ENCODE measurements around the gene ANKS1B.

Gene ANKS1B

DNA sequence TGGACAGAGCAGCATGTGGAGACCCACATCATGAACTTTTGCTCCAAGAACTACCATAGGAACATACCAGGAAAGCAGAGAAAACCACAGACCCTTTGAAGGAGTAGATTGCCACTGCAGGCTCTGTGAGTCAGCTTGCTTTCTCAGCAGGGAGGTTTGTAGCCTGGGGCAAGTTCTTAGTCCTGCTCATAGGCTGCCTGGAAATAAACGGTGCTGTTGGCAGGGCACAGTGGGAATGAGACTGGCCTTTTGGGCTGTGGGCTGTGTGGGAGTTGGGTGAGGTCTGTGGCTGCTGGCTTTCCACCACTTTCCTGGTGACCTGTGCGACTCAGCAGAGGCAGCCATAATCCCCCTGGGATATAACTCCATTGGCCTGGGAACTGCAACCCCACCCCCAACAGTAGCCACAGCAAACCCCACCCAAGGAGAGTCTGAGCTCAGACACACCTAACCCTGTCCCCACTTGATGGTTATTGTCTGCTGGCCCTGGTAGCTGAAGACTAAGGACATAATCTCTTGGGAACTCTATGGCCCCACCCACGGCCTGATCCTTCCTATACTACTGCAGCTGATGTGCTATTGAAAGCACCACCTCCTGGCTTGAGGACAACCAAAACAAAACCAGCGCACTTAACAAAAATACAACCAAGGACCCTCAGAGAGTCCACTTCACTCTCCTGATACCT is 529.2 kb downstream of the ANKS1B start:
- Histone ChIP-seq H3K9me3 (ENCODE audit: insufficient read depth, low read length) (peaks cover 10% of the 10 kb centered on the region; the same call in 1 of the 2 replicates), H3K4me1 (ENCODE audit: insufficient read depth, insufficient read length) (peaks cover 3% of the 10 kb centered on the region), H3K4me3 (ENCODE audit: insufficient read length, low read depth) (no peak overlapping the region), H3K9ac (ENCODE audit: insufficient read length, low read depth) (no peak overlapping the region), H3K27me3 (ENCODE audit: insufficient read depth, insufficient read length) (peaks cover 4% of the 10 kb centered on the region), H3K36me3 (ENCODE audit: insufficient read depth, insufficient read length, low read length) (no peaks in the 10 kb centered on the region)
- peak; percentile 66 for DNase-seq (ENCODE audit: low read depth, low spot score)
- TF ChIP-seq SUZ12 (IDR thresholded peaks at IDR 0.05; ENCODE audit: extremely low read depth, insufficient read depth, insufficient read length) (no peak), ZNF274 (IDR thresholded peaks at IDR 0.05; ENCODE audit: low read depth, low read length) (no peak), YY1 (IDR thresholded peaks at IDR 0.05; ENCODE audit: insufficient read depth, insufficient read length) (peak; percentile 20)

DNA sequence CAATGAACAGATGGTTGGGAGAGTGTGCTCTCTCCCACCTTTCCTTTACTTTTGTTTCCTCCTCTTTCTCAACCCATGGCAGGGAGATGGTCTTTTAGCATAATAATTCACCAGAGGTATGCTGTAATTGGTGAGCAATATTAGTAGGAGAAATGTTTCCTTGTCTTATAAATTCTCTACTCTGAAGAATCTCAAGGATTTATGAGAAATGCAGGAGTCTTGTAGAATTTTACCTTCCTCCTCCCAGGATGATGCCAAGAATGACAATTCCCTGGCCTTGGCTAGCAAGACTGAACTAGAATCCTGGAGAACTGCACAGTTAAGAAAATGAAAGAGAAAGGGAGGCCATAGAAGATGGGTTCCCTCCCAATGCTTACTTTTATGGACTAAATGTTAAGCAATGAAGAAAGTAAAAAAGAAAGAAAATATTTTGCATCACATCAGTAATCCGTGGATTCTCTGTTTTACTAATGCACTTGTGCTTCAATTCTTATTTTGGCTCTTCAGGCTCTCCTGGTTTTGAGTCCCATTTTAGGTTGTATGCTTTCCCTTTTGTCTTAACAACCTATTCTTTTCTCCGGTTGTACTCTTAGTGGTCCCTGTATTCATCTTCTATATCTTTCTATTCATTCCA is 530.1 kb downstream of the ANKS1B start:
- no peak for TF ChIP-seq YY1 (IDR thresholded peaks at IDR 0.05; ENCODE audit: insufficient read depth, insufficient read length)
- TF ChIP-seq SUZ12 (IDR thresholded peaks at IDR 0.05; ENCODE audit: extremely low read depth, insufficient read depth, insufficient read length), result no peak
- no peak for TF ChIP-seq ZNF274 (IDR thresholded peaks at IDR 0.05; ENCODE audit: low read depth, low read length)
- Histone ChIP-seq H3K9me3 (ENCODE audit: insufficient read depth, low read length) (peaks cover 10% of the 10 kb centered on the region; the same call in 1 of the 2 replicates), H3K27me3 (ENCODE audit: insufficient read depth, insufficient read length) (peaks cover 4% of the 10 kb centered on the region), H3K36me3 (ENCODE audit: insufficient read depth, insufficient read length, low read length) (no peaks in the 10 kb centered on the region), H3K4me3 (ENCODE audit: insufficient read length, low read depth) (no peak overlapping the region), H3K4me1 (ENCODE audit: insufficient read depth, insufficient read length) (peaks cover 3% of the 10 kb centered on the region), H3K9ac (ENCODE audit: insufficient read length, low read depth) (no peak overlapping the region)
- DNase-seq (ENCODE audit: low read depth, low spot score), result no peak

DNA sequence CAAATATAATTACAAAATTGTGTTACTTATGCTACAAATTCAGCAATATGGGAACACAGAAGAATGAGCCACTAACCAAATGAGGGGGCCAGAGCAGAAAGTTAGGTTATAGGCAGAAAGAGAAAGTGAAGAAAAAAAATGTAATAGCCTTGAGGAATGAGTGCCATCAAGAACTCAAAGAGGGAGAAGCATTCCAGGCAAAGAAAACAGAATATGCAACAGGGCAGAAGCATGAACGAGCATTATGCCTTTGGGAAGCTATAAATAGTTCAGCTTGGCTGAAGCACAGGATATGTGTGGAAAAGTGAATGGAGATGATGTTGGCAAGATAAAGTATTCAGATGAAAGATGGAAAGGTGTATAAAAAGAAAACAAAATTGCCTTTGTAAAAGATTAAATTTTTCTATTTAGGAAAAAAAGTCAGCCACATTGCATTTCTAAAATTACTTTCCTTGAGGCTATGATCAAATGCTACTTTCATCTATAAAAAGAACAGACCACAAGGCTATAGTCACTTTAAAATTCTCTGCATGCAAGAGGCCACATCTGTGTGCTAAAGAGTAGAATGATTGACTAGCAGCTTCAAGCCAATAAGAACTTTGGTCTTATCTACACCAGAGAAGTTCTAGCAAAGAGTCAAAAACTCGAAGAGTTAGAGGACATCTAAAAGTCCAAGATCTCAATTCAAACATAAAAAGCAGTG is 530.7 kb downstream of the ANKS1B start:
- no peaks in the 10 kb centered on the region for H3K36me3 ChIP-seq (ENCODE audit: insufficient read depth, insufficient read length, low read length)
- no peak overlapping the region for H3K9ac ChIP-seq (ENCODE audit: insufficient read length, low read depth)
- no peak for TF ChIP-seq ZNF274 (IDR thresholded peaks at IDR 0.05; ENCODE audit: low read depth, low read length)
- no peak for TF ChIP-seq SUZ12 (IDR thresholded peaks at IDR 0.05; ENCODE audit: extremely low read depth, insufficient read depth, insufficient read length)
- TF ChIP-seq YY1 (IDR thresholded peaks at IDR 0.05; ENCODE audit: insufficient read depth, insufficient read length), result no peak
- peaks cover 10% of the 10 kb centered on the region; the same call in 1 of the 2 replicates for H3K9me3 ChIP-seq (ENCODE audit: insufficient read depth, low read length)
- peaks cover 3% of the 10 kb centered on the region for H3K4me1 ChIP-seq (ENCODE audit: insufficient read depth, insufficient read length)
- no peak for DNase-seq (ENCODE audit: low read depth, low spot score)
- no peak overlapping the region for H3K4me3 ChIP-seq (ENCODE audit: insufficient read length, low read depth)
- H3K27me3 ChIP-seq (ENCODE audit: insufficient read depth, insufficient read length), result peaks cover 4% of the 10 kb centered on the region

DNA sequence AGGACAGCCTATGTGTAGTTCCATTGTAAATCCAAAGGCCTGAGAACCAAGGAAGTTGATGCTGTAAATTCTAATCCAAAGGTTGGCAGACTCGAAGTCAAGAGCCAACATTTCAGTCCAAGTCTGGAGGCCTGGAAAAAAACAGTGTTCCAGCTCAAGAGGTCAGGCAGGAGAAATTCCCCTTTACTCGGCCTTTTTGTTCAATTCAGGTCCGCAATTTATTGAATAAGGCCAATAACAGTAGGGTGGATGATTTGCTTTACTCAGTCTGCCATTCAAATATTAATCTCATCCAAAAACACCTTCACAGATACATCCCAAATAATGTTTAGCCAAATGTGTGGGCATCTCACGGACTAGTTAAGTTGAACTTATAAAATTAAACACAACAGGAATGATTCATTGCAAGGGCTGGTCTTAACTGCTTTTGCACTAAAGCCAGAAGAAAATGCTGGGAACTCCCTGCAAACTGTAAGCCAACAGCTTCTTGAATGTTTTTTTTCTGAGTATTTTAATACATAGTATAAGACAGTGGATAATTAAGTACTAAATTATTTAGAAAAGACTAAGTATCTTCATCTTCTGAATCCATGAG is 534.6 kb downstream of the ANKS1B start:
- no peak overlapping the region for H3K9ac ChIP-seq (ENCODE audit: insufficient read length, low read depth)
- no peaks in the 10 kb centered on the region for H3K4me1 ChIP-seq (ENCODE audit: insufficient read depth, insufficient read length)
- peaks cover 4% of the 10 kb centered on the region for H3K27me3 ChIP-seq (ENCODE audit: insufficient read depth, insufficient read length)
- H3K36me3 ChIP-seq (ENCODE audit: insufficient read depth, insufficient read length, low read length), result no peaks in the 10 kb centered on the region
- DNase-seq (ENCODE audit: low read depth, low spot score), result no peak
- no peak for TF ChIP-seq ZNF274 (IDR thresholded peaks at IDR 0.05; ENCODE audit: low read depth, low read length)
- no peak for TF ChIP-seq SUZ12 (IDR thresholded peaks at IDR 0.05; ENCODE audit: extremely low read depth, insufficient read depth, insufficient read length)
- TF ChIP-seq YY1 (IDR thresholded peaks at IDR 0.05; ENCODE audit: insufficient read depth, insufficient read length), result no peak
- no peaks in the 10 kb centered on the region for H3K9me3 ChIP-seq (ENCODE audit: insufficient read depth, low read length)
- no peak overlapping the region for H3K4me3 ChIP-seq (ENCODE audit: insufficient read length, low read depth)

DNA sequence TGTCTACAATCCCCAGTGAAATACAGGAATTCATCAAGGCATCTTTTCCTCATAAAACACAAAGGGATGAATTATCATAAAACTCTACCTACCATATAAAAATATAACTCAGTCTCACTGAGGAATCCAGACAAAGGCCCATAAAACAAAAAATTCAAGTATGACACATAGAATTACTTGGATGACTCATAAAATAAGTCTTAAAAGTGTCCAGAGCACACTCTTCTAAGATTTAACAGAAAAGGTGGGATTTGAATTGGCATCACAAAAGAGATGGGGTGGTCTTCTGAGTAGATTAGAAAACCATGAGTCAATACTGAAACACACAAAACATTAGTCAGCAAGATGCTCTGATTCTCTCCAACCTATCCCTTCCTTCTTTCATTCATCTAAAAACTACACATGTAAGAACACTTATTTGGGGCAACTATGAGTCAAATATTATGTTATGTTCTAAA is 539.8 kb downstream of the ANKS1B start:
- TF ChIP-seq YY1 (IDR thresholded peaks at IDR 0.05; ENCODE audit: insufficient read depth, insufficient read length), result no peak
- TF ChIP-seq ZNF274 (IDR thresholded peaks at IDR 0.05; ENCODE audit: low read depth, low read length), result no peak
- Histone ChIP-seq H3K9me3 (ENCODE audit: insufficient read depth, low read length) (no peaks in the 10 kb centered on the region; the same call in 1 of the 2 replicates), H3K27me3 (ENCODE audit: insufficient read depth, insufficient read length) (no peaks in the 10 kb centered on the region), H3K4me3 (ENCODE audit: insufficient read length, low read depth) (no peak overlapping the region), H3K4me1 (ENCODE audit: insufficient read depth, insufficient read length) (no peaks in the 10 kb centered on the region), H3K9ac (ENCODE audit: insufficient read length, low read depth) (no peak overlapping the region), H3K36me3 (ENCODE audit: insufficient read depth, insufficient read length, low read length) (no peaks in the 10 kb centered on the region)
- DNase-seq (ENCODE audit: low read depth, low spot score), result no peak

DNA sequence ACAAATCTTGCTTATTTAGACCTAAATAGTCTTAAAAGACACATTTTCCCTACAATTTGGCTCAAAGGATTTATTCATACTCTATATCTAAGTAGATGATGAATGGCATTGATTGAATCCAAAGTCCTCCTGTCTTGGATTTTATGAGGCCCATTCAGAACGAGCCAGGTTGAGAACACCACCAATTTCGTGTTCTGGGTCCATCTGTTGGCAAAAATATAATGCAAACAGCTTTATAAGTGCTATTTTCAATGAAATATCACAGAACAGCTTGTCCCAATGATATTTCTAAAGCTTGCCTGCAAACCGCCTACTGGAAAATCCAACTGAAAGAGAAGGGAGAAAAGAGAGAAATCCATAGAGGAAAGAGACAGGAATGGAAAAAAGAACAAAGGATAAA is 542.0 kb downstream of the ANKS1B start:
- no peak overlapping the region for H3K4me3 ChIP-seq (ENCODE audit: insufficient read length, low read depth)
- TF ChIP-seq ZNF274 (IDR thresholded peaks at IDR 0.05; ENCODE audit: low read depth, low read length) (no peak), SUZ12 (IDR thresholded peaks at IDR 0.05; ENCODE audit: extremely low read depth, insufficient read depth, insufficient read length) (no peak), YY1 (IDR thresholded peaks at IDR 0.05; ENCODE audit: insufficient read depth, insufficient read length) (no peak)
- no peaks in the 10 kb centered on the region for H3K27me3 ChIP-seq (ENCODE audit: insufficient read depth, insufficient read length)
- H3K36me3 ChIP-seq (ENCODE audit: insufficient read depth, insufficient read length, low read length), result no peaks in the 10 kb centered on the region
- no peak overlapping the region for H3K9ac ChIP-seq (ENCODE audit: insufficient read length, low read depth)
- no peak for DNase-seq (ENCODE audit: low read depth, low spot score)
- H3K4me1 ChIP-seq (ENCODE audit: insufficient read depth, insufficient read length), result no peaks in the 10 kb centered on the region
- H3K9me3 ChIP-seq (ENCODE audit: insufficient read depth, low read length), result peaks cover 7% of the 10 kb centered on the region
